DOHH2 (cell line): ENCODE data around the gene NUMB.

Experiments
- H3F3A ChIP-seq: fragments of 200-600 bp; sonication (generic), shearing (Covaris generic); 2 replicates; pipeline ENCODE4 v1.6.0; 2016; ENCODE audit warnings: antibody characterized with exemption, mild to moderate bottlenecking; ENCODE audit not compliant: control insufficient read depth, insufficient read depth
- H3K27ac ChIP-seq: fragments of 200-600 bp; sonication (generic); 2 replicates; pipeline ENCODE4 v1.5.1; 2014; ENCODE audit warnings: low read depth, mild to moderate bottlenecking, low read length, moderate library complexity
- H3K27me3 ChIP-seq: fragments of 200-600 bp; sonication (generic); 2 replicates; pipeline ENCODE4 v1.6.1; 2014; ENCODE audit warnings: mild to moderate bottlenecking, low read length, mixed read lengths; ENCODE audit not compliant: control insufficient read depth
- H3K36me3 ChIP-seq: fragments of 200-600 bp; sonication (generic); 2 replicates; pipeline ENCODE4 v1.6.1; 2014; ENCODE audit warnings: mild to moderate bottlenecking, low read length, moderate library complexity, mixed read lengths; ENCODE audit not compliant: control insufficient read depth
- H3K4me1 ChIP-seq: fragments of 200-600 bp; sonication (generic); 2 replicates; pipeline ENCODE4 v1.6.1; 2014; ENCODE audit warnings: mild to moderate bottlenecking, low read length, mixed read lengths; ENCODE audit not compliant: control insufficient read depth
- H3K4me2 ChIP-seq: fragments of 200-600 bp; sonication (generic); 2 replicates; pipeline ENCODE4 v1.6.0; 2014; ENCODE audit warnings: mild to moderate bottlenecking, low read length, moderate library complexity
- H3K4me3 ChIP-seq: fragments of 200-600 bp; sonication (generic); 2 replicates; pipeline ENCODE4 v1.5.1; 2014; ENCODE audit warnings: mild to moderate bottlenecking, low read length, mixed read lengths
- H3K79me2 ChIP-seq: fragments of 200-600 bp; sonication (generic); 2 replicates; pipeline ENCODE4 v1.6.1; 2014; ENCODE audit warnings: mild to moderate bottlenecking, low read length, mixed read lengths; ENCODE audit not compliant: control insufficient read depth
- H3K9me2 ChIP-seq: fragments of 200-600 bp; sonication (generic); replicated peaks from 2 replicates; pipeline ENCODE4 v1.6.1; 2014; ENCODE audit warnings: mild to moderate bottlenecking, low read length, mixed read lengths; ENCODE audit not compliant: control insufficient read depth
- H3K9me3 ChIP-seq: fragments of 200-600 bp; sonication (generic); 2 replicates; pipeline ENCODE4 v1.6.1; 2014; ENCODE audit warnings: antibody characterized with exemption, low read length, mixed read lengths; ENCODE audit not compliant: control insufficient read depth, insufficient read depth
- H4K20me1 ChIP-seq: fragments of 200-600 bp; sonication (generic); 2 replicates; pipeline ENCODE4 v1.6.0; 2014; ENCODE audit warnings: low read depth, mild to moderate bottlenecking, antibody characterized with exemption, low read length, moderate library complexity; ENCODE audit not compliant: control insufficient read depth, insufficient read depth
- EZH2phosphoT487 ChIP-seq: fragments of 200-600 bp; sonication (generic); IDR thresholded peaks from 2 replicates; pipeline ENCODE4 v1.6.1; 2017; ENCODE audit warnings: borderline replicate concordance, mild to moderate bottlenecking, antibody characterized with exemption, low read length, moderate library complexity, mixed read lengths
- TF ChIP-seq, protein P1 (sequence below): fragments of 200-600 bp; sonication (generic); IDR thresholded peaks from one replicate; pipeline ENCODE4 v1.5.1; 2014; ENCODE audit warnings: antibody characterized with exemption, mild to moderate bottlenecking, low read depth, low read length; ENCODE audit not compliant: poor library complexity, severe bottlenecking

The NUMB gene

DNA sequence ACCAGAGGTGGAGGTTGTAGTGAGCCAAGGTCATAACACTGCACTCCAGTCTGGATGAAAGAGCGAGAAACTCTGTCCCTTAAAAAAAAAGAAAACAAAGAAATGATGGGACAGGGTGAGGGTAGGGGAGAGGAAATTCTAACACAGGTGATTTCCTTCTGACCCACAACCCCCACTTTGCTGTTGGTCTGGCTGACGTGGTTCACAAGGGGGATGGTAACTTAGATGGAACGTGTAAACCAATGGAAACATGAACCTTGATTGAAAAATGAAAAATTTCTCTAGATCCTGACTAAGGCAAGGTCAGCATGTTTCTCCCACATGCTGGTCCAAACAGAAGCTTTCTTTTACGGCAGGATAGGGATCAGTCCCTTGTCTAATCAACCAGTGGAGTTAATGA lies 16.6 kb upstream of the NUMB start:
- Histone ChIP-seq H3K4me1 (peaks cover 9% of the 10 kb centered on the region), H3F3A (no peaks in the 10 kb centered on the region), H3K9me2 (no peaks in the 10 kb centered on the region), H3K4me3 (no peak overlapping the region), H3K4me2 (no peak overlapping the region), H3K27ac (no peak overlapping the region), H3K27me3 (0 out of 2 replicates have a peak, but pooled peaks cover 2% of the 10 kb centered on the region), H3K36me3 (no peaks in the 10 kb centered on the region), H3K79me2 (no peaks in the 10 kb centered on the region), H3K9me3 (no peaks in the 10 kb centered on the region), H4K20me1 (no peaks in the 10 kb centered on the region)
- TF ChIP-seq, protein P1, sequence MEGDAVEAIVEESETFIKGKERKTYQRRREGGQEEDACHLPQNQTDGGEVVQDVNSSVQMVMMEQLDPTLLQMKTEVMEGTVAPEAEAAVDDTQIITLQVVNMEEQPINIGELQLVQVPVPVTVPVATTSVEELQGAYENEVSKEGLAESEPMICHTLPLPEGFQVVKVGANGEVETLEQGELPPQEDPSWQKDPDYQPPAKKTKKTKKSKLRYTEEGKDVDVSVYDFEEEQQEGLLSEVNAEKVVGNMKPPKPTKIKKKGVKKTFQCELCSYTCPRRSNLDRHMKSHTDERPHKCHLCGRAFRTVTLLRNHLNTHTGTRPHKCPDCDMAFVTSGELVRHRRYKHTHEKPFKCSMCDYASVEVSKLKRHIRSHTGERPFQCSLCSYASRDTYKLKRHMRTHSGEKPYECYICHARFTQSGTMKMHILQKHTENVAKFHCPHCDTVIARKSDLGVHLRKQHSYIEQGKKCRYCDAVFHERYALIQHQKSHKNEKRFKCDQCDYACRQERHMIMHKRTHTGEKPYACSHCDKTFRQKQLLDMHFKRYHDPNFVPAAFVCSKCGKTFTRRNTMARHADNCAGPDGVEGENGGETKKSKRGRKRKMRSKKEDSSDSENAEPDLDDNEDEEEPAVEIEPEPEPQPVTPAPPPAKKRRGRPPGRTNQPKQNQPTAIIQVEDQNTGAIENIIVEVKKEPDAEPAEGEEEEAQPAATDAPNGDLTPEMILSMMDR, result no peak
- no peak for TF ChIP-seq EZH2phosphoT487

GRCh38 chr14:73472185-73473114 lies 14.1 kb upstream of the NUMB start:
- Histone ChIP-seq H3K9me2 (no peaks in the 10 kb centered on the region), H3K27me3 (0 out of 2 replicates have a peak, but pooled peaks cover 2% of the 10 kb centered on the region), H3K4me1 (peaks cover 16% of the 10 kb centered on the region), H3K27ac (no peak overlapping the region), H4K20me1 (no peaks in the 10 kb centered on the region), H3K36me3 (no peaks in the 10 kb centered on the region), H3F3A (peaks cover 4% of the 10 kb centered on the region; the same call in 1 of the 2 replicates), H3K4me3 (no peak overlapping the region), H3K4me2 (no peak overlapping the region), H3K9me3 (no peaks in the 10 kb centered on the region), H3K79me2 (no peaks in the 10 kb centered on the region)
- no peak for TF ChIP-seq EZH2phosphoT487
- TF ChIP-seq, protein P1, result peak; percentile 68

DNA sequence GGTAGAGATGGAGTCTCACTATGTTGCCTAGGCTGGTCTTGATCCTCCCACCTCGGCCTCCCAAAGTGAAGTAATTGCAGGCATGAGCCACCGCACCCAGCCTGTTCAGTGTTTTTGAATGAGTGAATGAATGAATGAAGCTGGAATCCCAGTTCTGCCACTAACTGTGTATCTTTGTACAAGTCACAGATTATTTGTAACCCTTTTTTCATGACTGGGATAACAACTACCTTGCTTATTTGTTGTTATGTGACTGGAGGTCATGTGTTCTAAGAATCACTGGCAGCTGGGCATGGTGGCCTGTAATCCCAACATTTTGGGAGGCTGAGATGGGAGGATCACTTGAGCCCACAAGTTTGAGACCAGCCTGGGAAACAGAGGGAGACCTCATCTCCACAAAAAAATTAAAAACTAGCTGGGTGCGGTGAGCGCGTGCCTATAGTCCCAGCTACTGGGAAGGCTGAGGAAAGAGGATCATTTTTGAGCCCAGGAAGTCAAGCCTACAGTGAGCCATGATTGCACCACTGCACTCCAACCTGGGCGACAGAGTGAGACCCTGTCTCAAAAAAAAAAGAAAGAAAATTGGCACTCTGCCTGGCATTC lies 13.3 kb upstream of the NUMB start:
- Histone ChIP-seq H3K36me3 (no peaks in the 10 kb centered on the region), H3K4me3 (no peak overlapping the region), H4K20me1 (no peaks in the 10 kb centered on the region), H3K9me3 (no peaks in the 10 kb centered on the region), H3K27ac (no peak overlapping the region), H3K4me2 (no peak overlapping the region), H3K79me2 (no peaks in the 10 kb centered on the region), H3K9me2 (no peaks in the 10 kb centered on the region), H3K4me1 (peaks cover 24% of the 10 kb centered on the region), H3K27me3 (0 out of 2 replicates have a peak, but pooled peaks cover 2% of the 10 kb centered on the region), H3F3A (peaks cover 4% of the 10 kb centered on the region; the same call in 1 of the 2 replicates)
- TF ChIP-seq, protein P1, result no peak
- no peak for TF ChIP-seq EZH2phosphoT487
